HS-27A (cell line): ENCODE data around the gene IRAK2.
"Not testable (repeated sequence)": the region's sequence is repeated elsewhere in the genome, so short reads cannot be mapped to it uniquely, and the experiment has no call there.

Experiments
- DNase-seq: peaks from one replicate; pipeline ENCODE4 v3.0.0-alpha.2; 2012; ENCODE audit warnings: low read depth, missing footprints

Gene IRAK2

GRCh38 chr3:10164546-10165393 lies at the start of gene IRAK2:
IRAK2 (plus strand) TSS chr3:10164919; CDS start chr3:10164955, 36 bp downstream.
- no peak for DNase-seq

GRCh38 chr3:10115326-10116137 lies 49.2 kb upstream of the IRAK2 start, which contains the start of gene BRK1:
BRK1 (plus strand) TSS chr3:10115675; CDS start chr3:10115702, 27 bp downstream.
- peak; percentile 89 for DNase-seq

- DNase-seq = no peak
These were observed 48.6 kb upstream of the IRAK2 start for GRCh38 chr3:10116138-10116460.

GRCh38 chr3:10116928-10117327 lies 47.8 kb upstream of the IRAK2 start:
- no peak for DNase-seq

GRCh38 chr3:10119376-10119775 lies 45.3 kb upstream of the IRAK2 start:
- DNase-seq = no peak

- no peak for DNase-seq
These were observed 43.7 kb upstream of the IRAK2 start for GRCh38 chr3:10121064-10121463.

- DNase-seq = no peak
These were observed 42.0 kb upstream of the IRAK2 start for GRCh38 chr3:10122724-10123123.

GRCh38 chr3:10135872-10136271 lies 28.8 kb upstream of the IRAK2 start:
- DNase-seq = not testable (repeated sequence)

- DNase-seq = no peak
These were observed 28.2 kb upstream of the IRAK2 start for GRCh38 chr3:10136426-10137005.

GRCh38 chr3:10137178-10137577 lies 27.5 kb upstream of the IRAK2 start:
- DNase-seq = no peak

GRCh38 chr3:10140996-10141546 lies 23.6 kb upstream of the IRAK2 start:
- no peak for DNase-seq

- DNase-seq = no peak
These were observed 21.8 kb upstream of the IRAK2 start for GRCh38 chr3:10142707-10143560.

GRCh38 chr3:10145685-10146084 lies 19.0 kb upstream of the IRAK2 start:
- DNase-seq = no peak

- no peak for DNase-seq
These were observed 15.5 kb upstream of the IRAK2 start for GRCh38 chr3:10149226-10149625.

- no peak for DNase-seq
These were observed 13.7 kb upstream of the IRAK2 start for GRCh38 chr3:10150987-10151386.

- no peak for DNase-seq
These were observed 10.2 kb upstream of the IRAK2 start for GRCh38 chr3:10154335-10155122.

GRCh38 chr3:10155123-10155472 lies 9.6 kb upstream of the IRAK2 start:
- DNase-seq = no peak

- DNase-seq = no peak
These were observed 9.1 kb upstream of the IRAK2 start for GRCh38 chr3:10155658-10156057.

- DNase-seq = no peak
These were observed 7.7 kb upstream of the IRAK2 start for GRCh38 chr3:10157031-10157430.

- DNase-seq = not testable (repeated sequence)
These were observed 6.2 kb upstream of the IRAK2 start for GRCh38 chr3:10158555-10158954.

- DNase-seq = no peak
These were observed 4.4 kb upstream of the IRAK2 start for GRCh38 chr3:10160346-10160745.
